Measurements from ENCODE around the gene ZNF442. TPM values are rescaled to one million over a fixed set of nuclear protein-coding genes. Genes with fewer than 3 reads are reported as not detected.

The ZNF442 gene
- total and polyA plus RNA-seq, 12 donors, result 0.77 to 7.3 (median 2.8) TPM

DNA sequence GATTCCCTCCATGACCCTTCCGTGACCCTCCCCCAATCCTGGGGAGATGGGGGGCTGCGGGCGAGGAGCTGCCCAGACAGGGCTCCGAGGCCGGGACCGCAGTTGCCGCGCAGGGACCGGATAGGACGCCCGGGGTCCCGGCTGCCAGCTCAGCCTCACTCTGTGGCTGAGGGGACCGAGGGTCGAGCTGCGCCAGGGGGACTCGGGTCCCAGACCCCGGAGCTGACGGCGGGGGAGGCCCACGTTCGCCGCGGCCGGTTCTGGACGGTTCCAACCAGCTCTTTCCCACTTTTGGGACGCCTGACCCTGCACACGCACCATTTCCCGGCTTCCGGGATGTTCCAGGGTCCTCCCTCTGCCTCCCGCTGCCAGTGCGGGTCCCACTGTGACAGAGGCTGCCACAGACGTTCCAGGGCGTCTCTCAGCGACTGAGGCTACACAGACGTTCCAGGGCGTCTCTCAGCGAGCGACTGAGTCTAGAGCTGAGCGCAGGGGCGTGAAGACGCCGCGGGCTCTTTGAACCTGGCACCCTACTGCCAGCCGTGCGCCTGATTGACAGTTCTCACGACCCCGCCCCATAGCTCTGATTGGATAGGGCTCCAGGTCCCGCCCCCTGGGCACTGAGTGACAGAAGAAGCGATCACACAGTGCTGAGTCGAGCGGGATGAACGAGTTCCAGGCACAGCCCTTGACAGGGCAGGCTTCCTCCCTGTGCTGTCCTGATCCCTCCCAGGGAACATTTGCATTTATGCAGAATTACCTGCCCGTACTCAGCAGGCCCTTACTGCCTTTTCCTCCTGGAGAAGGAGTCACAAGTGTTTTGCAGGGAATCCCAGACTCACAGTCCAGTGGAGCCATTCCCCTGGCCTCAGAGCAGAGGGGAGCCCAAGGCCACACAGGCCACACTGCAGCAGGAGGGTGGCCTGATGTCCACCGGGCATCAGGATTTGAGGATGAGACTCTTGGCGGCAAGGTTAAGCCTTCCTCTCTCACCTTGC lies 32.0 kb downstream of the ZNF442 start, which contains the start of gene ZNF563:
ZNF563 (minus strand) TSS at position 472 of the 998 bp plus-strand sequence; CDS start at position 321, 151 bp downstream.
- TF ChIP-seq, protein P1, sequence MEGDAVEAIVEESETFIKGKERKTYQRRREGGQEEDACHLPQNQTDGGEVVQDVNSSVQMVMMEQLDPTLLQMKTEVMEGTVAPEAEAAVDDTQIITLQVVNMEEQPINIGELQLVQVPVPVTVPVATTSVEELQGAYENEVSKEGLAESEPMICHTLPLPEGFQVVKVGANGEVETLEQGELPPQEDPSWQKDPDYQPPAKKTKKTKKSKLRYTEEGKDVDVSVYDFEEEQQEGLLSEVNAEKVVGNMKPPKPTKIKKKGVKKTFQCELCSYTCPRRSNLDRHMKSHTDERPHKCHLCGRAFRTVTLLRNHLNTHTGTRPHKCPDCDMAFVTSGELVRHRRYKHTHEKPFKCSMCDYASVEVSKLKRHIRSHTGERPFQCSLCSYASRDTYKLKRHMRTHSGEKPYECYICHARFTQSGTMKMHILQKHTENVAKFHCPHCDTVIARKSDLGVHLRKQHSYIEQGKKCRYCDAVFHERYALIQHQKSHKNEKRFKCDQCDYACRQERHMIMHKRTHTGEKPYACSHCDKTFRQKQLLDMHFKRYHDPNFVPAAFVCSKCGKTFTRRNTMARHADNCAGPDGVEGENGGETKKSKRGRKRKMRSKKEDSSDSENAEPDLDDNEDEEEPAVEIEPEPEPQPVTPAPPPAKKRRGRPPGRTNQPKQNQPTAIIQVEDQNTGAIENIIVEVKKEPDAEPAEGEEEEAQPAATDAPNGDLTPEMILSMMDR (IDR thresholded peaks at IDR 0.05), result no peak
- peak; percentile 78 to 94 for TF ChIP-seq POLR2A (IDR thresholded peaks at IDR 0.05)
- DNase-seq, result peak; percentile 98 to 99 (median 99)
- WGBS, 4 donors, result 1 to 3% (median 1%) methylated on average over 15 to 55 of the region's 55 CpGs
- intact Hi-C loops (cut with DNase I), result no loop called here
- H3K27me3 ChIP-seq, result no peaks in the 10 kb centered on the region
- peak within 1 kb of the TSS; percentile 30 to 83 (median 58) for H3K4me3 ChIP-seq
- peak within 1 kb of the TSS; percentile 26 to 95 (median 86) for H3K27ac ChIP-seq
- peaks cover 7 to 25% of the 10 kb centered on the region in 2 donors for H3K4me1 ChIP-seq (replicated peaks in 1 of 2)
- H3K36me3 ChIP-seq (replicated peaks in 1 of 2), result no peaks in the 10 kb centered on the region
- H3K9me3 ChIP-seq (replicated peaks in 1 of 3), result no peaks in the 10 kb centered on the region

DNA sequence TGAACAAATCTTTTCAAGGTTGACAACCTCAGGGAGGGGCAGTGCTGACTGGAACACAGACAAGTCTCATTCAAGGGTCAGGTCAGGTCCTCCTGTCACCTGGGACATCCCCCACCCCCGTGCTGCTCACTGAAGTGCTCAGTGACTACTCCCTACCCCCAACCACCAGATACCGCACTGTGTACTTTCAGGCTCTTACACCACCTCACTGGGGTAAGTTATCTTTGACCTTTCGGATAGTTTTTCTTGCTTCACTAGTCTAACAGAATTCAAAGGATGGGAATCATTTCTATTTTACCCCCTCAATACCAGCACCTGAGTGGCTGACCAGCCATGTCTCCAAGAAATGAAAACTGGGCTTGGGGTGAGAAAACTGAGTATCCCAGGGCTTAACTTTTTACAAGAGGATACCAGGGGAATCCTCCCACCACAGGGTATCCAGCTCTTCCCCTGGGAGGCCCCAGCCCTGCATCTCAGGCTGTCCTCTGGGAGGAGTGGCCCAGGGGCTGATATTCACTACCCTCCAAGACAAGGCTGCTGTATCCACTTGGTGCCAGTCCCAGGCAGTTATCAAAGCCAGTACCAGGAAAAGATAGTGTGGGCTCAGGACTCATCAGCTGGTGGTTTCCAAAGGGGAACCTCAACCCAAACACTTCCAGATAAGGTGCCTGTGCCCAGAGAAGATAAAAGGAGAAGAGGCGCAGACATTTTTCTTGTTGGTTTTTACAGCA lies 34.1 kb downstream of the ZNF442 start:
- 54 to 69% (median 62%) methylated on average over 3 to 4 of the region's 4 CpGs for WGBS, 4 donors
- no peak for TF ChIP-seq POLR2A (IDR thresholded peaks at IDR 0.05)
- TF ChIP-seq, protein P1 (IDR thresholded peaks at IDR 0.05), result no peak
- no peaks in the 10 kb centered on the region for H3K36me3 ChIP-seq (replicated peaks in 1 of 2)
- H3K27me3 ChIP-seq, result no peaks in the 10 kb centered on the region
- intact Hi-C loops (cut with DNase I), result no loop called here
- H3K4me1 ChIP-seq (replicated peaks in 1 of 2), result peaks cover 7 to 25% of the 10 kb centered on the region in 2 donors
- H3K27ac ChIP-seq, result peak overlapping the region in 3 of 5 donors; percentile 0 to 31 (median 15)
- peak in 6 of 7 donors; percentile 19 to 57 (median 33) for DNase-seq
- H3K4me3 ChIP-seq, result no peak overlapping the region
- H3K9me3 ChIP-seq (replicated peaks in 1 of 3), result no peaks in the 10 kb centered on the region

DNA sequence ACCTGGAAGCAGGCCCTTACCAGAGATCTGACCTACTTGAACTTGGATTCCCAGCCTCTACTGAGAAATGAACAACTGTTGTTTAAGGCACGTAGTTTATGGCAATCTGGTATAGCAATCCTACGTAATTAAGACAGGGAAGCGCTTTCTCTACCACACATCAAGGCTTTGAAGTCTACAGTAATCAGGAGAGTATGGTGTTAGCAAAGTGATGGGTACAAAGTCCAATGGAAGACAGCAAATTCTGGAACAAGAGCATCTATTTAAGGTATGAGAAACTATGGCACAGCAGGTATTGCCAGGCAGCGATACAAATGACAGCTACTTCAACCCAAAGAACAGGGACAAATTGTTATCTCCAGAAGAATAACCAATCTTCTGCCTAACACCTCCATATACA lies 35.1 kb downstream of the ZNF442 start:
- no peaks in the 10 kb centered on the region for H3K9me3 ChIP-seq (replicated peaks in 1 of 3)
- WGBS, 4 donors, result 89 to 99% (median 98%) methylated on average over 4 of the region's 4 CpGs
- peaks cover 7 to 25% of the 10 kb centered on the region in 2 donors for H3K4me1 ChIP-seq (replicated peaks in 1 of 2)
- H3K27me3 ChIP-seq, result no peaks in the 10 kb centered on the region
- no peak overlapping the region for H3K4me3 ChIP-seq
- TF ChIP-seq, protein P1 (IDR thresholded peaks at IDR 0.05), result no peak
- TF ChIP-seq POLR2A (IDR thresholded peaks at IDR 0.05), result no peak
- H3K27ac ChIP-seq, result no peak overlapping the region
- H3K36me3 ChIP-seq (replicated peaks in 1 of 2), result no peaks in the 10 kb centered on the region
- DNase-seq, result no peak
- intact Hi-C loops (cut with DNase I), result no loop called here

DNA sequence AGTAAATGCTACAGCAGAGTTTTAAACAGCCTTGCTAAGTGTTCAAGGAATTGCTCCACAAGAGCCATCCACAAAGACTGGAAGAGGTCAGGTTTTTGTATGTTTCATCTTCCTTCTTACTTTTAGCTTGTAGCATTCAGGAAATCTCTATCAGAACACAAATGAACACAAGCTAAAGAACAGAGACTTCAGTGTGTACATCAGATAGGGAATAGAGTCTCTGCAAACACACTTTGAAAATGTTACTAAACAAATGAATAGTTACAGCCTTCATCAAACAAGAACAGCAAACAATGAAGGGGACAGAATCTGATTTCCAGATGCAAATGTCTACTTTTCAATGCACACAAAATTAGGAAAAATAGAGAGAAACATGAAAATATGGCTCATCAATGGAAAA lies 39.8 kb downstream of the ZNF442 start:
- intact Hi-C loops (cut with DNase I), result no loop called here
- no peak for DNase-seq
- Histone ChIP-seq H3K36me3 (replicated peaks in 1 of 2) (peaks cover 0 to 13% of the 10 kb centered on the region in 2 donors), H3K27me3 (no peaks in the 10 kb centered on the region), H3K4me3 (no peak overlapping the region), H3K4me1 (replicated peaks in 1 of 2) (peaks cover 0 to under 1% of the 10 kb centered on the region in 2 donors), H3K27ac (no peak overlapping the region), H3K9me3 (replicated peaks in 1 of 3) (no peaks in the 10 kb centered on the region)
- TF ChIP-seq POLR2A (IDR thresholded peaks at IDR 0.05), result no peak
- TF ChIP-seq, protein P1 (IDR thresholded peaks at IDR 0.05), result no peak

Data from adrenal gland (tissue), 12 donors.